Keratinocyte (primary cell): ENCODE data around the gene PDE1C. TPM values are rescaled to one million over a fixed set of nuclear protein-coding genes. Genes with fewer than 3 reads are reported as not detected.

ENCODE experiments used
- DNase-seq: peaks from one replicate; pipeline ENCODE4 v3.0.0-alpha.2; 2011; ENCODE audit warnings: low read depth, missing footprints, low spot score
- FAIRE-seq: peaks from 2 replicates; lab custom pipeline; 2011; peaks lifted over from hg19 to GRCh38; lab: Jason Lieb, UNC
- H2AFZ ChIP-seq: 2 replicates; pipeline ENCODE4 v1.6.0; 2012; ENCODE audit warnings: low read length, control low read depth, inconsistent platforms; ENCODE audit not compliant: control insufficient read depth
- H3K27ac ChIP-seq: 2 replicates; pipeline ENCODE4 v1.5.1; 2011; ENCODE audit warnings: low read length; ENCODE audit not compliant: control insufficient read depth, insufficient read depth
- H3K27me3 ChIP-seq: 3 replicates; pipeline ENCODE4 v1.6.0; 2011; ENCODE audit warnings: low read length; ENCODE audit not compliant: control insufficient read depth, insufficient read depth; ENCODE audit errors: extremely low read depth
- H3K36me3 ChIP-seq, 2 experiments: 2 replicates in 1 of 2; 3 replicates in 1 of 2; pipeline ENCODE4 v1.5.1; 2011; ENCODE audit warnings: low read length in 2 of 2, mild to moderate bottlenecking in 1 of 2; ENCODE audit not compliant: control insufficient read depth in 2 of 2, insufficient read depth in 2 of 2; ENCODE audit errors: extremely low read depth in 1 of 2
- H3K4me1 ChIP-seq: 3 replicates; pipeline ENCODE4 v1.5.1; 2011; ENCODE audit warnings: low read length; ENCODE audit not compliant: control insufficient read depth, insufficient read depth; ENCODE audit errors: extremely low read depth
- H3K4me2 ChIP-seq: 3 replicates; pipeline ENCODE4 v1.6.0; 2011; ENCODE audit warnings: low read depth, low read length; ENCODE audit not compliant: control insufficient read depth, insufficient read depth; ENCODE audit errors: extremely low read depth
- H3K4me3 ChIP-seq, 3 experiments: fragments of 200-600 bp in 1 of 3; sonication (generic) in 1 of 3; 2 replicates in 2 of 3; 3 replicates in 1 of 3; pipeline ENCODE4 v1.5.1; 2011 to 2016; ENCODE audit warnings: low read length in 3 of 3, mild to moderate bottlenecking in 3 of 3, control low read depth in 2 of 3, inconsistent platforms in 1 of 3, low read depth in 1 of 3, mixed read lengths in 1 of 3, mixed run types in 1 of 3, moderate library complexity in 1 of 3; ENCODE audit not compliant: control insufficient read depth in 2 of 3, insufficient read depth in 2 of 3; ENCODE audit errors: extremely low read depth in 1 of 3
- H3K79me2 ChIP-seq: 2 replicates; pipeline ENCODE4 v1.6.0; 2012; ENCODE audit warnings: low read length; ENCODE audit not compliant: control insufficient read depth, insufficient read depth
- H3K9ac ChIP-seq: 3 replicates; pipeline ENCODE4 v1.6.0; 2011; ENCODE audit warnings: low read length; ENCODE audit not compliant: control insufficient read depth, insufficient read depth; ENCODE audit errors: extremely low read depth
- H3K9me1 ChIP-seq: 3 replicates; pipeline ENCODE4 v1.6.0; 2011; ENCODE audit warnings: low read length; ENCODE audit not compliant: control insufficient read depth, insufficient read depth; ENCODE audit errors: extremely low read depth
- H3K9me3 ChIP-seq: 2 replicates; pipeline ENCODE4 v1.5.1; 2012; ENCODE audit warnings: low read depth, low read length; ENCODE audit not compliant: control insufficient read depth
- H4K20me1 ChIP-seq: 3 replicates; pipeline ENCODE4 v1.6.0; 2011; ENCODE audit warnings: low read length; ENCODE audit not compliant: control insufficient read depth, insufficient read depth; ENCODE audit errors: extremely low read depth
- EZH2 ChIP-seq: IDR thresholded peaks from one replicate; pipeline ENCODE4 v1.6.1; 2012; ENCODE audit warnings: inconsistent platforms, mild to moderate bottlenecking, low read length, moderate library complexity
- dilution Hi-C: fragments of 300-500 bp; cut with MboI; formaldehyde crosslinking; loops from one replicate; pipeline ENCODE4 v1.7.0; 2020; ENCODE audit warnings: low sequenced_read_pairs; ENCODE audit not compliant: extremely low pct_ligation_motif_present
- polyA plus RNA-seq, 5 experiments: library from polyadenylated mRNA; depleted of rRNA in 3 of 5; stranded (reverse) in 3 of 5; stranded (forward) in 1 of 5; unstranded in 1 of 5; fragments of >200 nt; gene quantifications; 1 replicate in 1 of 5; 2 replicates in 3 of 5; 3 replicates in 1 of 5; pipeline versions ENCODE4 v1.2.1 to v1.2.3, GENCODE V29; 2011 to 2012; ENCODE audit warnings: missing spikeins in 2 of 5, low read depth in 1 of 5, low replicate concordance in 1 of 5
- TF ChIP-seq, protein P1 (sequence below), 3 experiments: IDR thresholded peaks in 1 of 3; conservative IDR thresholded peaks in 1 of 3; optimal IDR thresholded peaks in 1 of 3; 2 replicates in 2 of 3; 3 replicates in 1 of 3; pipeline versions ENCODE3 to v1.5.1; 2011; ENCODE audit warnings: low read length in 3 of 3, mild to moderate bottlenecking in 3 of 3, moderate library complexity in 2 of 3, control low read depth in 1 of 3, inconsistent platforms in 1 of 3; ENCODE audit not compliant: insufficient read depth in 2 of 3; ENCODE audit errors: extremely low read depth in 1 of 3

PDE1C gene
- polyA plus RNA-seq, 1 donor (not counting 4 experiments of a cell fraction or from before 2014, with no cell fraction given): 2.5 TPM

DNA sequence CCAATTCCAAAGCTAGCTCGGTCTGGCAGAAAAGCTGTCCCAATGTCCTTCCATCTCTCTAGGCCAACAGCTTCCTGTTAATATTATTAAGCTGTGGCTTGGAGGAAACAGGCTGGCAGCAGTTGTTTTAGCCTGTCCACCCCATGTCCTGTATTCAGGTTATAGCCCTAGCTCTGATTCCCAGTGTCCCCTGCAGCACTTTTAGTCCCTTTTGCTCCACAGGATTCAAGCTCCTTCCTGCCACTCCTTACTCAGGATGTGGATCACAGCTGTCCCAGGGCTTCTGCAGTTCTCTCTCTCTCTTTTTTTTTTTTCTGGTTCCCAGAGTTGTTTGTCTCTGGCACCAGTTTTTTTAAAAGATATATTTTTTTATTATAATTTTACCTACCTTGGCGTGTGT lies 298.0 kb downstream of the PDE1C start:
- no peak overlapping the region for H3K27ac ChIP-seq
- H3K4me3 ChIP-seq: no peak overlapping the region
- no peaks in the 10 kb centered on the region for H3K9me3 ChIP-seq
- no peaks in the 10 kb centered on the region for H3K9me1 ChIP-seq
- DNase-seq (no peak), FAIRE-seq (no peak)
- H3K4me2 ChIP-seq: no peak overlapping the region
- H3K4me1 ChIP-seq: peaks cover 14% of the 10 kb centered on the region
- no peaks in the 10 kb centered on the region for H3K79me2 ChIP-seq
- dilution Hi-C loops: no loop called here
- H2AFZ ChIP-seq: no peak overlapping the region
- no peaks in the 10 kb centered on the region for H3K36me3 ChIP-seq
- no peaks in the 10 kb centered on the region for H4K20me1 ChIP-seq
- TF ChIP-seq, protein P1, sequence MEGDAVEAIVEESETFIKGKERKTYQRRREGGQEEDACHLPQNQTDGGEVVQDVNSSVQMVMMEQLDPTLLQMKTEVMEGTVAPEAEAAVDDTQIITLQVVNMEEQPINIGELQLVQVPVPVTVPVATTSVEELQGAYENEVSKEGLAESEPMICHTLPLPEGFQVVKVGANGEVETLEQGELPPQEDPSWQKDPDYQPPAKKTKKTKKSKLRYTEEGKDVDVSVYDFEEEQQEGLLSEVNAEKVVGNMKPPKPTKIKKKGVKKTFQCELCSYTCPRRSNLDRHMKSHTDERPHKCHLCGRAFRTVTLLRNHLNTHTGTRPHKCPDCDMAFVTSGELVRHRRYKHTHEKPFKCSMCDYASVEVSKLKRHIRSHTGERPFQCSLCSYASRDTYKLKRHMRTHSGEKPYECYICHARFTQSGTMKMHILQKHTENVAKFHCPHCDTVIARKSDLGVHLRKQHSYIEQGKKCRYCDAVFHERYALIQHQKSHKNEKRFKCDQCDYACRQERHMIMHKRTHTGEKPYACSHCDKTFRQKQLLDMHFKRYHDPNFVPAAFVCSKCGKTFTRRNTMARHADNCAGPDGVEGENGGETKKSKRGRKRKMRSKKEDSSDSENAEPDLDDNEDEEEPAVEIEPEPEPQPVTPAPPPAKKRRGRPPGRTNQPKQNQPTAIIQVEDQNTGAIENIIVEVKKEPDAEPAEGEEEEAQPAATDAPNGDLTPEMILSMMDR (optimal IDR thresholded peaks at IDR 0.05 in 1 of 3, IDR thresholded peaks at IDR 0.05 in 1 of 3, conservative IDR thresholded peaks at IDR 0.05 in 1 of 3; ENCODE audit: extremely low read depth in 1 of 3, insufficient read depth in 2 of 3, low read length in 3 of 3): no peak
- TF ChIP-seq EZH2: no peak
- H3K27me3 ChIP-seq: no peaks in the 10 kb centered on the region
- H3K9ac ChIP-seq: no peak overlapping the region

DNA sequence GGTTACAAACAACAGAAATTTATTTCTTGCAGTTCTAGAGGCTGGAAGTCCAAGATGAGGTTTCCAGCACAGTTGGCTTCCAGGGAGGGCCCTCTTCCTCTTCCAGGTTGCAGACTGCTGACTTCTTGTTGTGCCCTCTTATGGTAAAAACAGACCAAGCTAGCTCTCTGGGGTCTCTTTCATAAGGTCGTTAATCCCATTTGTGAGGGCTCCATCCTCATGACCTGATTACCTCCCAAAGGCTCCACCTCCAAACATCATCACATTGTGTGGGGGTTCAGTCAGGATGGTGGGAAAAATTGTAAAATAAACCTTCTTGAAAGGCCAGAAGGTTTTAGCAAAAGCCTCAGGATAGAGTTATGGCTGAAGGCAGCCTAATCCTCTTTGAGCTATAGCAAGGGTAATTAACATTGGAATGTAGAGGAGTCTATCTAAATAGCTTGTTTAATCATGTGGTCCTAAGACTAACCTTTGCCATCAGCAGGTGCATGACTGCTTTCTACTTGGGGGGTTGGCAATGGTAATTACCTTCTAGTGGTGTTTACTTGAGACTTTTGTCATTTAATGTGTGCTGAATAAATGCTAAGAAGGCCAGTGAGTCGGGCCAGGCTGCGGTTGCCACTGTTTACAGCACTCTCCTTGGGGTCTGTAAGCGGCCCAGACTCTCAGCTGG lies 302.4 kb downstream of the PDE1C start:
- H3K9me1 ChIP-seq: no peaks in the 10 kb centered on the region
- H3K27ac ChIP-seq: no peak overlapping the region
- TF ChIP-seq EZH2: no peak
- TF ChIP-seq, protein P1 (optimal IDR thresholded peaks at IDR 0.05 in 1 of 3, IDR thresholded peaks at IDR 0.05 in 1 of 3, conservative IDR thresholded peaks at IDR 0.05 in 1 of 3; ENCODE audit: extremely low read depth in 1 of 3, insufficient read depth in 2 of 3, low read length in 3 of 3): no peak

More for the DNA sequence above, 302.4 kb downstream of the PDE1C start:
- H4K20me1 ChIP-seq: no peaks in the 10 kb centered on the region
- no peaks in the 10 kb centered on the region for H3K9me3 ChIP-seq
- DNase-seq: no peak
- no peaks in the 10 kb centered on the region for H3K4me1 ChIP-seq
- no peaks in the 10 kb centered on the region for H3K79me2 ChIP-seq
- dilution Hi-C loops: no loop called here
- H3K4me3 ChIP-seq: no peak overlapping the region
- FAIRE-seq: no peak
- no peak overlapping the region for H2AFZ ChIP-seq
- H3K9ac ChIP-seq: no peak overlapping the region
- H3K27me3 ChIP-seq: no peaks in the 10 kb centered on the region
- H3K36me3 ChIP-seq: no peaks in the 10 kb centered on the region
- H3K4me2 ChIP-seq: no peak overlapping the region
